Measurements from ENCODE around the gene CDK6.
"Not testable (repeated sequence)": the region's sequence is repeated elsewhere in the genome, so short reads cannot be mapped to it uniquely, and the experiment has no call there.

CDK6 gene

DNA sequence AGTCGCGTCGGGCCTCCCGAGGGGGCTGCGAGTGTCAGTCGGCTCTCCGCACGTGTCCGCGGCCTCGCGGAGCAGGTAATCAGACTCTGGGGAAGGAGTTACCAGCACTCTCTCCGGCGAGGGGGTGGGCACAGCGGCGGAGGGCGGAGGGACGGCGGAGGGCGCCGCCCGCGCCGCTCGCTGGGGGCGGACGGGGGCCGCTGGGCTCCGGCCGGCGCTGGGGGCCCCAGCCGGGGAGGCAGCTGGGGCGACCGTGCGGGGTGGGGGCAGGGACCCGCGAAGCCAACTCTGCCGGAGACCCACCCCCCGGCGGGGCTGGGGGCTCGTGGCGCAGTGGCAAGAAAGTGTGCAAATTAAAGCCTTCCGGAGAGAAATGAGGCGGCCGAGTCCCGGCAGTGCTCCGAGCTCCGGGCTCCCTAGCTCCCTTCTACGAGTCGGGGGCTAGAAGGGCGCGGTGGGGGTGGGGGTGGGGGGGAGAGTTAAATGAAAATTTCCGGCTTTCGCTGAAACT is at the start of gene CDK6:
CDK6 (minus strand) TSS at position 85 of the 511 bp plus-strand sequence. CDS start 3,250 bp downstream, outside the sequence.
- DNase-seq, result peak; percentile 83

DNA sequence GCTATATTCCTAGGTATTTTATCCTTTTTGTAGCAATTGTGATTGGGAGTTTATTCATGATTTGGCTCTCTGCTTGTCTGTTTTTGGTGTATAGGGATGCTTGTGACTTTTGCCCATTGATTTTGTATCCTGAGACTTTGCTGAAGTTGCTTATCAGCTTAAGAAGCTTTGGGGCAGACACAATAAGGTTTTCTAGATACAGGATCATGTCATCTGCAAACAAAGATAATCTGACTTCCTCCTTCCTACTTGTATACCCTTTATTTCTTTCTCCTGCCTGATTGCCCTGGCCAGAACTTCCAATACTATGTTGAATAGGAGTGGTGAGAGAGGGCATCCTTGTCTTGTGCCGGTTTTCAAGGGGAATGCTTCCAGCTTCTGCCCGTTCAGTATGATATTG is 49.7 kb upstream of the CDK6 start:
- DNase-seq, result not testable (repeated sequence)

DNA sequence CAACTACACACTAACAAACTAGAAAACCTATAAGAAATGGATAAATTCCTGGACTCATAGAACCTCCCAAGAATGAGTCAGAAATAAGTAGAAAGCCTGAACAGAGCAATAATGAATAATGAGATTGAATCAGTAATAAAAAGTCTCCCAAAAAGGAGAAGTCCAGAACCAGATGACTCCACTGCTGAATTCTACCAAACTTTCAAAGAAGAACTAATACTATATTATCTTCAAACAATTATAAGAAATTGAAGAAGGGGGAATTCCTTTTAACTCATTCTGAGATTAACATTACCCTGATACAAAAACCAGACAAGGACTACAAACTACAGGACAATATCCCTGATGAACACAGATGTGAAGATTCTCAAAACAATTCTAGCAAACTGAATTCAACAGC is 47.8 kb upstream of the CDK6 start:
- DNase-seq, result no peak

DNA sequence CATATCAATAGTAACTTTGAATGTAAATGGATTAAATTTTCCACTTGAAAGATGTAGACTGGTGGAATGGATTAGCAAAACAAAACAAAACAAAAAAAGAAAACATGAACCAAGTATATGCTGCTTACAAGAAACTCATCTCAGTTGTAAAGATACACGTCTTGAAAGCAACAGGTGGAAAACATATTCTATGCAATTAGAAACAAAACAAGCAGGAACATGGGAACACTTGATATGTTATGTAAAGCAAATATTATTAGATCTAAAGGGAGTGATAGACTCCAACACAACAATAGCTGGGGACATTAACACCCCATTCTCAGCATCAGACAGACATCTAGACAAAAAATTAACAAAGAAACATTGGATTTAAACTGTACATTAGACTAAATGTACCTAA is 46.4 kb upstream of the CDK6 start:
- DNase-seq, result no peak

DNA sequence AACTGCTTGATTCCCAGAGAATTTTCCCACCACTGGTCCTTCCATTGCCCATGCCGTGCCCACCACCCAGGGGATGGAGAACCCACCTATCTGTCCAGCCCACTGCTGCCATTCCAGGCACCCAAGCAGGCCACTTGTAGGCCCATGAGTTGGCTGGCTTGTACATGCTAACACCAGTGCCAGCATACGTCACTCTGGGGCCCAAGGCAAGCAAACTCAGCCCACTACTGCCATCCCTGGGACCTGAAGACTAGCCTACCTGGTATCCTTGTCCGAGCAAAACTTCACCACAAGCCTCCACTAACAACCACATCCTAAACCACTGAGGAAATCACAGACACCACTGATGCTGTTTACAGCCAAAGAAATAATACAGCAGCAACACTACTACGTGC is 44.7 kb upstream of the CDK6 start:
- peak; percentile 51 for DNase-seq

DNA sequence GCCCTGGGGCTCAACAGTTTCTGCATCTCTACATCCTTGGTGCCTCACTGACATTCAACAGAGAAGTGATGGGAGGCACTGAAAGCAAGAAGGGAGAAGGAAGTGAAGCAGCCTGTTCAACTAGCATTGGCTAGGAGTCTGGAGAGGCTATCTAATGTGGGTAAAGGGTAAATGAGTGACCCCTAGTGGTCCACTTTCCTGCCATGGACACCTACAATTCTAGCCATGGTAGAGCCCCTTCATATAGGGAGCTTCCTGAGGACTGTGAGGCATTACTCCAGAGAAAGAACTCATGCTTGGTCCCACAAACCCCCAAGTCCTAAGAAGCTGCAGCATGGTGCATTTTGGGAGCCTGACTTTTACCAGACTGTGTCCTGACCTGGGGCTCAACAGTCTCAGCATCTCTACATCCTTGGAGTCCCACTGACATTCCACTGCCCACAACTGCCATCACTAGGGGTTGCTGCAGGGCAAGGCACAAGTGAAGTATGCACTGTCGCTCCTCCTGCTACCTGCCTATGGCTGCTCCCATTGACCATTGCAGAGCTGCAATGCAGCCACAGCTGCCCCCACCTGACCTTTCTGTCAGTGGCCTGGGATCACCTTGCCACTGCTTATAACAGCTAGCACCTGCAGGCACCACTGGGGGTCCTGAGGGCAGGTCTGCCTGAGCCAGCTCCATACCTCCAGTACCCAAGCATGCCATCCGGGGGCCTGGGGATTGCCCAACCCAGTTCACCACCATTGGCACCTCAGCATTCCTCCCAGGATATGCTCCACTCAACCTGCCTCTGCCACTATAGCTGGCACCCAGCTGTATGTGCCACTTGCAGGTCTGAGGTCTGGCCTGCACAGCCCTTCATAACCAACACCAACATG is 44.1 kb upstream of the CDK6 start:
- peak; percentile 22 for DNase-seq

DNA sequence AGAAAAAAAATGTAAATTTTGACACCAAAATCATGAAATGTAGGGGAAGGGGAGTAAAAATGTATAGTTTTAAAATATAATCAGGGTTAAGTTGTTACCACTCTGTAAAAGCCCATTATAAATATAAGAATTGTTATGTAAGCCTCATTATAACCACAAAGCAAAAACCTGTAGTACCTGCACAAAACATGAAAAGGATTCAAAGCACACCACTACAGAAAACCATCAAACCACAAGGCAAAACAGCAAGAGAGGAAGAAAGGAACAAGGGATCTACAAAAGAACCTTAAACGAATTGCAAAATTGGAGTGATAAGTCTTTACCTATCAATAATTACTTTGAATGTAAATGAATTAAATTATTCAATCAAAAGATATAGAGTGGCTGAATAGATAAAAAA is 41.0 kb upstream of the CDK6 start:
- DNase-seq, result no peak

DNA sequence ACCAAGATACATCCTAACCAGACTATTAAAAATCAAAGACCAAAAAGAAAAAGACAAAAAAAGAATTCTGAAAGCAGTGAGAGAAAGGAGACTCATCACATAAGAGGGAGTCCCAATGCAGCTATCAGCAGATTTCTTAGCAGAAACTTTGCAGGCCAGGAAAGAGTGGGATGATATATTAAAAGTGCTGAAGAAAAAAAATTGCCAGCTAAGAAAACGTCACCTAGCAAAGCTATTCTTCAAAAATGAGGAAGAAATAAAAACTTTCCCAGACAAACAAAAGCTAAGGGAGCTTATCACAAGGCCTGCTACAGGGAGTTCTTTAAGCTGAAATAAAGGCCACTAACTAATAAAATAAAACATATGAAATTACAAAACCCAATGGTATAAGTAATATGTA is 40.5 kb upstream of the CDK6 start:
- DNase-seq, result no peak

DNA sequence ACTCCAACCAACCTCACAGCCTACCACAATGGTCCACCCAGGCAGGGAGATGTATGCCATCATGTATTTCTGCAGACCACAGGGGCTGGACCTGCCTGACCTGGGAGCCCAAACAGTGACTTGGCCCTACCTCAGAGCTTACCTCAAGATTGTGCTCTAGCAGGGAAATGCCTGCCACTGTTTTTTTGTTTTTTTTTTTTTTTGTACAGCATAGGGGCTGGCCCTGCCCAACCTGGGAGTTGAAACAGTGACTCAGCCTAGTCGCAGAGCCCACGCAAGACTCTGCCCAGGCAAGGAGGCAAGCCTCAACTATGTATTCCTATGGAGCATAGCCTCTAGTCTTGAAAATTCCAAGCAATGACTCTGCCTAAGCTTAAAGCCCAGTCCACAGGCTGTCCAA is 39.3 kb upstream of the CDK6 start:
- DNase-seq, result peak; percentile 9

DNA sequence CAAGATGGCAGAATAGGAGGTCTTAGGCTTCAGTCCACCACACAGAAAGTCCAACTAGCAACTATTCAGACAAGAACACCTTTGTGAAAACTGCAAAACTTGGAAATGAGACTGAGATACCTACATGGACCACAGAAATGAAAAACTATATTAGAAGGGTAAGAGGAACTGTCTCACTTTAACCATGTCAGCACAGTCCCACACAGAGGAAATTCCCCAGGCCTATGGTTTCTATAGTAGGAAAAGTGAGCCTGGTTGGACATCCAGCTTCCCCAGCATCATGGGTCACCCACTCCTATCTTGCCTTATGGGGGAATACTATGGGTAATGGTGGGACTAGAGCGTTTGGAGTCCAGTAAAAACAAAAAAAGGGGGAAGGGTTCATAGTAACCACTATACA is 38.8 kb upstream of the CDK6 start:
- no peak for DNase-seq

DNA sequence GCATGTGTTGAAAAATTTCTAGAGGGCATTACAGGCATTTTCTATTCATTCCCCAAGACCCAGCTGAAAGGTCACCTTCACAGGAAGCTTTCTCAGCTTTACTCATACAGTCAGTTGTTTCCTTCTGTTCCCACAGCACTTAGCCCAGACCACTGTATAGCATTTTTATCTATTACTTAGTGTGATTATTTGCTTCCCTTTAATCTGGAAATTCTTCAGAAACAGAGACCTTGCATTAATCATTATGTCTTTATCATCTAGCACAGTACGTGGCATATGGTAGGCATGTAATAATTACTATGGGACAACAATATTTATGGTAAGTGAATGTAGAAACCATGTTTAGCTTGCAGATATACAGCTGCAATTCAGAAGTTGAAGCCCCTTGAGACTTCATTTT is 38.2 kb upstream of the CDK6 start:
- no peak for DNase-seq

DNA sequence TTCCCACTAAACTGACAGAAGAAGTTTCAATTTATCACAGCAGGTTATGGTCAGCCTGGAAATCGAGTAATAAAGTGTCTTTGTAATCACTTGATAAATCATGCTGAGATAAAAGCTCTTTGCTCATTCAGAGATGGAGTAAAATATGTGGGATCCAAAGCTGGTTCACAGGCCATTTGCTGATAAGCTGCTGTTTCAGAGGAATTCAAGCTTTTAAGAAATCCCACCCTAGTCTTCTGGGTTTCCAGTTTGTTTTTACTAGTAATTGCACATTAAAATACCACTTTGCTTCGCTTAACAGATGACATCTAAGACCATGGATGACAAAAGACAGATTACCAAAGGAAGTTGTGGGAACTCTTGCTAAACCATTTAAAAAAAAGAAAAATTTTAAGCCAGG is 37.4 kb upstream of the CDK6 start:
- no peak for DNase-seq

DNA sequence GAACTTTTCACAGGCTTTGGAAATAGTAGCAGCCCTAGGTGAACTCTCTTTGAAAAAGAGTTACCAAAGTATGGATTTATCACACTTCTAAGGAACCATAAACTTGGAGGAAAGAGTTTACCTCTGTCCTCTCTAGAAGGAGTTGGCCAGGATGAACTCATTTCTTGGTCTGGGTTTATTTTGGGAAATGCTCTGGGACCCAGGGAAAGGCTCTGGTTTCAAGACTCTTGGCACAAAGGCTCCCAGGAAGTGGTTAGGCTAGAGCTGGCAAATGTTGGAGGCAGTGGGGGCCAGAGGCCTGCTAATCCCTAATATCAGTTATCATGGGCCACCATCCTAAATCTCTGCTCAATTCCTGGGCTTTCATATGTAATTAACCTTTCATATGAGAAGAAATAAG is 36.3 kb upstream of the CDK6 start:
- DNase-seq, result no peak

DNA sequence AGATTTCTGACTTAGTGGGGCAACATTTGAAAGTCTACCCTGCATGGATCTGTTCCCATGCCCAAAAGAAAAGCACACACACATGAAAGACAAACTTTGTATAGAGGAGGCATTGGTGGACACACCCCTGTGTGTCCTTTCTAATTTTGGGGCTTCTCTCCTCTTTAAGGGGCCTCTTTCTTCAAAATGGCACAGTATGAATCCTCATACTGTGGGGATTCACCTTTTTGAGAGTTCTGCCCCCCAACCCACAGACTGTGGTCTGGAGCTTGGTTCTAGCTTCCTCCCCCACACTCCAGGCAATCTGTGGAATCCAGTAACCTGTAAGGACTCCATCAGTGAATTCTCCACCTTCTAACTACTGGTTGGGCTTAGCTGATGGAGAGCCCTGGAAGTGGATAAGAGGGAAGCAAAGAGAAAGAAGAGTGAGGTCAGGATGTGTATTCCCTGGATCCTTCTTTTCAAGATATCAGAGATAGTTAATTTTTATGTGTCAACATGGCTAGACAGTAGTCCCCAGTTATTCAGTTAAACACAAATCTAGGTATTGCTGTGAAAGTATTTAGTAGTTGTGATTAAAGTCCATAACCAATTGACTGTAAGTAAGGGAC is 32.4 kb upstream of the CDK6 start:
- DNase-seq, result no peak

DNA sequence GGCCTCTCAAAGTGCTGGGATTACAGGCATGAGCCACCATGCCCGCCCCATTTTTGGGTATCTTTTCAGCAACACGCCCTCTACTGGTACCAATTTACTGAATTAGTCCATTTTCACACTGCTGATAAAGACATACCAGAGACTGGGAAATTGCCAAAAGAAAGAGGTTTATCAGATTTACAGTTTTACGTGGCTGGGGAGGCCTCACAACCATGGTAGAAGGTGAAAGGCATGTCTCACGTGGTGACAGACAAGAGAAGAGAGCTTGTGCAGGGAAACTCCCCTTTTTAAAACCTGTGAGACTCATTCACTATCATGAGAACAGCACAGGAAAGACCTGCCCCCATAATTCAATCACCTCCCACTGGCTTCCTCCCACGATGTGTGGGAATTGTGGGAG is 27.8 kb upstream of the CDK6 start:
- not testable (repeated sequence) for DNase-seq

DNA sequence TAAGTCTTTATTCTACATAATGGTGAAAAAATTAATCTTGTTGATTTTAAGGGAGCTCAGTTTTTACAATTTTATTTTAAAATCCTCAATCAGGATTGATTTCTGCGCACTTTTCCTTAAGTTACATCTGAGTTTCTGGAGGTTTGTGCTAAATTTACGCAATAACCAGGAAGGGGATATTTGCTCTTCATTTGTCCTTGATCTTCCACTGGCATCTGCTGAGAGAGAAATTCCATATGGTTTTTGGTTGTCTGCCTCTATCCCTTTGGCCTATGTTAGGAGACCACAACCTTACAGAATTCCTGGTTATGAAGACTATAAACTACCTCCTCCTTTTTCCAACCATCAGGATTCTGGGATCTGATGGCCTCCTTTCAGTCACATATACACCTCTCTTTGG is 20.1 kb upstream of the CDK6 start:
- no peak for DNase-seq

DNA sequence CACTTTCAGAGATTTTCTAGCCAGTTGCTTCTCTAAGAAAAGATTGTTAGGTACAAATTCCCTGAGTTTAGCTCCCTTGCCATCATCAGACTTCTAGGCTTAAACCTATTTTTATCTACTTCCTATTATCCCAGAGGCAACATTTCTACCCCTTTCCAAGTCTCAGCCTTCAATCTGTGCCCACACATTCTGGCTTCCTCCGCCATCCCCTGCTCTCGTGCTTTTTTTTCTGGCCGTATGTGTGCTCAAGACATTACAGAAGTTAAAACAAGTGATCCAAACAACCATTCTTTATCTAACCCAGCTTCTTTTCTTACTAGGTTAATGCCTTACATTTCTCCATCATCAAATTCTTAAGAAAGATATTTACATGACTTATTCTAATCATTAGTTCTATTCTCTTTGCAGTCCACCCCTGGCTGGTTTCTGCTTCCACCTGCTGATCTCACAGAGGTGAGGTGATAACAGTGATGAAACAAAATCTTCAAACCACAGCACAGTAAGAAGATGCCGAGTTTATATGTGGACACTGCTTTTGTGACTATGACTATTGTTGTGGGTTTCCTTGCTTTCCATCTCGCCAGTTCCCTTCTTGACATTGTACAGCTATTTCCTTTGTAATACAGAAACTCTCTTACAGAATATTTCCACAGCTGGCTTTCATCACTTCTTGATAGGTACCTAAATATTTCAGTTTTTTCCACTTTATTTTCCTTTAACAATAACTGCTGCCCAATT is 18.3 kb upstream of the CDK6 start:
- DNase-seq, result peak; percentile 78

DNA sequence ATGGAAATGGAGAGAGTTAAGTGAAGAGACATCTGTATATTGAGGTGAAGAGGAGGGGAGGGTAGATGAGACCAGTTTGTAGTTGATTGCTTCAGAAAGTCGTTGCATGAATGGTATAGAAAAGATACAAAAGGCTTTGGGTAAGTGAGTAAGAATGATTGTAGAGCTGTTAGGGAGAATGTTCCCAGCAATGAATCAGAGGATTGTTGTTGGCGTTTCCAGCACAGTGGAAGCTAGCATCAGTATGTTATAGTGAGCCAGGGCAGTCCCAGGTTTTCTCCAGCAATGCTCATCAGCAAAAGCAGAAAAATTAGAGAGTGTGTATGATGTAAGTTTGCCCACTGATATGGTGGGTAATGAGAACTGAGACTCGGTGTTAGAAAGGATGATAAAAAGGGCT is 15.4 kb upstream of the CDK6 start:
- no peak for DNase-seq

DNA sequence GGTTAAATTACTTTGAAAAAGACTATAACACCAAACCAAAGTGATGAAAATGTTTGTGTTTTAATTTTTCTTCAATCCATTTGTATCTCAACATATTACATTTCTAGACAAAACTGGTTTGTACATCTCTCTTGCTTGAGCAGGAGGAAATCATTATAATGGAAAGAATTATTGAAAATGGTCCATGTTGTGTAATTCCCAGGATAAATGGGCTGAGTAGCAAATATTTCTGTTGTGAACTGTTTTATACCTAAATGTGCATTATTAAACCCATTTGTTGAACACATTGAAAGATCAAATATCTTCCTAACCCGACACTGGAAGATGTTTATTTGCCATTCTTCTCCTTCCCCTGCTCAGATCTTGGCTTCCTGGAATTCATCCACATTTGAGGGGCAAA is 14.1 kb upstream of the CDK6 start:
- no peak for DNase-seq

DNA sequence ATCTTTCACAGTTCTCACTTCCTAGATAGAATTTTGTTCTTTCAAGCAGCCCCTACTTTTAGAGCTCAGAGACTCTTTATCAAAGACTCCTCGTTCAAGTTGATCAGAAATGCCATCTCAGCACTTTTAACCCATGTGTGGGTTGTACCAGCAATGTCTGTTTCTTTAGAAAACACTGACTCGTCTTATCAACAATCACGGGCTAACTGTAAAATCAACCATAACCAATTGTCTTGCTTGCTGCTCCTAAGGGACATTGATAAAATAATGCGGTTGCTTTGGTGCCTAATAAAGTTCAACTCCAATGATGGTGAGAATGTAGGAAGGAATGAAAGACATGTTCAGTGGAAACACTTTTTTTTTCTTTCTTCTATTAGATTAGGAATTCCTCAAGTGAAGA is 12.9 kb upstream of the CDK6 start:
- no peak for DNase-seq

DNA sequence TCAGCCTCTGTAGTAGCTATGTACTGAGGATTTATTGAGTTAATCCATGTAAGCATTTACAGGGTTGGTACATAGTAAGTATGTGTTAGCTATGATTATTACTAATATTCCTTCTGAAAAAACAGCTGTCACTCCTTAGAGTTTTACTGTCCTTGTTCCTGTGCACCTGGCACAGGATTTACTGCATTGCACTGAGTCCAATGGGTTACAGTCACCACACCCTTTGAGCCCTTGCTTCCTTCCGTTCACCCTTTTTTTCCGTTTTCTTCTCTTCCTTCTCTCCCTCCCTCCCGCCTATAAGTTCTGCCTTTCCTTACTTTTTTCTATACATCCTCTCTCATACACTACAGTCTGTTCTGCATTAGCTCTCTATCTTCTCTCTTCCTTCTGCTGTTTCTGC is 12.5 kb upstream of the CDK6 start:
- no peak for DNase-seq

DNA sequence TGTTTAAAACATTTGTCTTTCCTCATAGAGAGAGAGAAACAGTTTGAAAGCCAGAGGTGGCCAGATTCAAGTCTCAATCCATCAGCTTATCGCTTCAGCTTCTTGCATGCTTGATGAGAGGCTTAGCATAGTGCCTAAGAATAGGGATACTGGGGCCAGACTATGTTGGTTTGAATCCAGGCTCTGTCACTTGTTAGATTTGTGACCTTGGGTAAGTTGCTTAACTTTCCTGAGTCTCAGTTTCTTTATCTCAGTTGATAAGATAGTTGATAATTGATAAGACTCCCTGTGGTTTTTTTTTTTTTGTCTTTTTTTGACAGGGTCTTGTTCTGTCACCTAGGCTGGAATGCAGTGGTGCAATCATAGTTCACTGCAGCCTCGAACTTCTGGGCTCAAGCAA is 12.1 kb upstream of the CDK6 start:
- DNase-seq, result no peak

DNA sequence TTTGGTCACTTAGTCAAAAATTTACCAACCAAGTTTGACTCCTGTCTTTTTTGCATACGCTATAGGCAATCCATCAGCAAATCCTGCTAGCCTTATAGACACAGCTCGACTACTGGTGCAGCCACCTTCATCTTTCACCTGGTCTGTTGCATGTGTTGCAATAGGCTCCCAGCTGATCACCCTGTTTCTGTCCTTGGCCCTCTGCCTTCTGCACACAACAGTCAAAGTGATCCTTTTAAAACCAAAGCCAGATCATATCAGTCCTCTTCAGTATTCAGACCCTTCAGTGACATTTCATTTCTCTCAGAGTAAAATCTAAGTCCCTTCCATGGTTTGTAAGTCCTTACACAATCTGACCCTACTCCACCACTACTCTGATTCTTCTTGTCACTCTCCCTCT is 10.9 kb upstream of the CDK6 start:
- DNase-seq, result peak; percentile 72

DNA sequence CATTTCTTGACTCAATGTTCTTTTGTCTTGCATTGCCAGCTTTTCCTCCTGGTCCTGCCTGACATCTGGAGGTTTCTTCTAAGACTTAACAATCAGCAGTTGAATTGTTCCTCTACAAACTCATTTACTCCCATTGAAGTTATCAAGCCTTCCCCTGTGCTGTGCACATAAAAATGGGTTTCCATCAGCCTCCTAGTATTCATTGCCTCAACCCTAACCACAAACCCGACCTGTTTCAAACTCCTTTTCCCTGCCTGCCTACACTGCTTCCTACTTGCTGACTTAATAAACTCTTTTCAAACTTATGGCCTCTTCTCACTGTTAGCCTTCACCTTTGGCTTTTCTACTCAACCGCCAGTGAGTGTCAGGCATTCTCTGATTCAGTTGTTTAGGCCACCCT is 9.4 kb upstream of the CDK6 start:
- no peak for DNase-seq
